AG09319 (cell line): Measurements from ENCODE around the gene RPH3AL.

Experiments
- DNase-seq: peaks from one replicate; pipeline ENCODE4 v3.0.0-alpha.2; 2010; ENCODE audit warnings: low read depth; ENCODE audit errors: extremely low read depth
- TF ChIP-seq, protein P1 (sequence below): IDR thresholded peaks from 2 replicates; pipeline ENCODE4 v1.5.1; 2011; ENCODE audit warnings: low read depth, mild to moderate bottlenecking, inconsistent platforms, low read length, moderate library complexity

RPH3AL gene

DNA sequence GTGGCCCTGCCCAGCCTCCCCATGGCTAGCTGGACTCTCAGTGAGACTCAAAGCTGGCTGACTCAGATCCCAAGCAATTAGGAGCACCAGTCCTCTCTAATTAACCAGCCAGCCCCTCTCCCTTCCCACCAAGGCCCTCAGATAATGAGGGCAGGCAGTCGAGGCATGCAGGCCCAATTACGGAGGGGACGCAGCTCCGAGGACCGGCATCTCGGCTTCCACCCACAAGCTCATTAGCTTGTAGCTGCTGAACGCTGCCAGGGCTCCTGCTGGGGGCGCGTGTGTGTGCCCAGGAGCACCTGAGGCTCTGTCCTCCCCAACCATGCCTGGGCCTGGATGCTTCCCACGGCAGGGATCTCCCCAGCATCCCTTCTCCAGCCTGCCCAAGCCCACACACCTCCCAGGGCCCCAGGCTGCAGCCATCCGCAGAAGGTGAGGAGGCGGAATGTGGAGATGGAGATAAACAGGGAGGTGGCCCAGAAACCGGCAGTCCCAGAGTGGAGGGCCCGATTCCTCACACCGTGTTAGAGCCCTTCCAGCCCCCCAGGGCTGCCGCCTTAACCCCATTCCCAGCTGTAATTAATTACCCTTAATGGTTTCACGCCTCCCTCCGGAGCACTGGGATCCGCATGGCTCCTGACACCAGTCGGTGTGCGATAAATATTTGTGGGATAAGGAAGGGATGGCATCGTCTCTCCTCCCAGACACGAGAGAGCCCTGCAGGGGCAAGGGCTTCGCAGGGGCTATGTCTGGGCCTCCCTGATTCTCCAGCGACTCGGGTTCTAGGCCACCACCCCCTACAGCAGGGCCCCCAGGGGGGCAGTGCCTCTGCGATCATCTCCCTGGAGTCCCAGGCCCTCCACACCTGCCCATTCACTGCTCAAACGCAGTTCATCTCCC lies 42.2 kb downstream of the RPH3AL start:
- no peak for DNase-seq
- TF ChIP-seq, protein P1, sequence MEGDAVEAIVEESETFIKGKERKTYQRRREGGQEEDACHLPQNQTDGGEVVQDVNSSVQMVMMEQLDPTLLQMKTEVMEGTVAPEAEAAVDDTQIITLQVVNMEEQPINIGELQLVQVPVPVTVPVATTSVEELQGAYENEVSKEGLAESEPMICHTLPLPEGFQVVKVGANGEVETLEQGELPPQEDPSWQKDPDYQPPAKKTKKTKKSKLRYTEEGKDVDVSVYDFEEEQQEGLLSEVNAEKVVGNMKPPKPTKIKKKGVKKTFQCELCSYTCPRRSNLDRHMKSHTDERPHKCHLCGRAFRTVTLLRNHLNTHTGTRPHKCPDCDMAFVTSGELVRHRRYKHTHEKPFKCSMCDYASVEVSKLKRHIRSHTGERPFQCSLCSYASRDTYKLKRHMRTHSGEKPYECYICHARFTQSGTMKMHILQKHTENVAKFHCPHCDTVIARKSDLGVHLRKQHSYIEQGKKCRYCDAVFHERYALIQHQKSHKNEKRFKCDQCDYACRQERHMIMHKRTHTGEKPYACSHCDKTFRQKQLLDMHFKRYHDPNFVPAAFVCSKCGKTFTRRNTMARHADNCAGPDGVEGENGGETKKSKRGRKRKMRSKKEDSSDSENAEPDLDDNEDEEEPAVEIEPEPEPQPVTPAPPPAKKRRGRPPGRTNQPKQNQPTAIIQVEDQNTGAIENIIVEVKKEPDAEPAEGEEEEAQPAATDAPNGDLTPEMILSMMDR, result no peak

DNA sequence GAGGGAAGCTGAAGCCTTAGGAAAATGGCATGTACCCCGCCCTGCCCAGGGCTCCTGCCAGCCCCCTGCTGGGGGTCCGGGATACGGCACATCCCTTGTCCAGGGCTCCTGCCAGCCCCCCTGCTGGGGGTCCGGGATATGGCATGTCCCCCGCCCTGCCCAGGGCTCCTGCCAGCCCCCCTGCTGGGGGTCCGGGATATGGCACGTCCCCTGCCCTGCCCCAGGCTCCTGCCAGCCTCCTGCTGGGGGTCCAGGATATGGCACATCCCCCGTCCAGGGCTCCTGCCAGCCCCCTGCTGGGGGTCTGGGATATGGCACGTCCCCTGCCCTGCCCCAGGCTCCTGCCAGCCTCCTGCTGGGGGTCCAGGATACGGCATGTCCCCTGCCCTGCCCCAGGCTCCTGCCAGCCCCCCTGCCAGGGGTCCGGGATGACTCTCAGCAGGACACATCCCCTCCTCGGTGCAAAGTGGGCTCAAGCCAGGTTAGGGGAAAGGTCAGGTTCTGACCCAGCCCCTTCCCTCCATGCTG lies 43.2 kb downstream of the RPH3AL start:
- DNase-seq, result no peak
- TF ChIP-seq, protein P1, result peak; percentile 5; the same call in 1 of the 2 replicates

DNA sequence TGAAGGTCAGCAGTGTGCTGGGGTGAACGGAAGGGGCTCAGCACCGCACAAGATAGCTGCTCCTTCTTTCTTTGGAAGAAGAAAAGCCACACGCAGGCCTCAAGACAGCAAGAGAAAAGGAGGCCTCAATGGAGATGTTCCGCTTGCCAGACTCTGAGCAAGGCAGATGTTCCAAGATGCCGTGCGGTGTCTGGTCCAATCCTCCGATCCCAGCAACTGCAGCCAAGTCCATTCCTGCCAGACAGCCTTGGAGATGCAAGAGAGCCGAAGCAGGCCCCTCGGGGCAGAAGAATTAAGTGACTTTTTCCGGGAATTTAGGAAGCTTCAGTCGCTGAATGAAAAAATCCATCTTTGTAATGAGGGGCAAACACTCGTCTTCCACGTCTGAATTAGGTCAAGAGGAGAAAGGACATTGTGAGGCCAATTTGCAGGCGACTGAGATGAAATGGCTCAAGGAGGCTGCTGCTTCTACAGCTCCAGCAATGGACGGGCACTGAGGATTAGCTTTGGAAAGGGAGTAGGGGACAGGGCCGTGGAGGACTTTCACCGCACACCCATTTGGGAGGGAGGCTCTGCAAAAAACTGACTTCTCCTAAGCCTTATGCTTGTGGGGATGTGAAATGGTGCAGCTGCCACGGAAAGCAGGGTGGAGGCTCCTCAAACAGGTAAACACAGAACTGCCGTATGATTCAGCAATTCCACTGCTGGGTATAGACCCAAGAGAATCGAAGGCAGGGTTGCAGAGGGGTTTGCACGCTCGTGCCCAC lies 44.7 kb downstream of the RPH3AL start:
- peak; percentile 14 for DNase-seq
- TF ChIP-seq, protein P1, result no peak

DNA sequence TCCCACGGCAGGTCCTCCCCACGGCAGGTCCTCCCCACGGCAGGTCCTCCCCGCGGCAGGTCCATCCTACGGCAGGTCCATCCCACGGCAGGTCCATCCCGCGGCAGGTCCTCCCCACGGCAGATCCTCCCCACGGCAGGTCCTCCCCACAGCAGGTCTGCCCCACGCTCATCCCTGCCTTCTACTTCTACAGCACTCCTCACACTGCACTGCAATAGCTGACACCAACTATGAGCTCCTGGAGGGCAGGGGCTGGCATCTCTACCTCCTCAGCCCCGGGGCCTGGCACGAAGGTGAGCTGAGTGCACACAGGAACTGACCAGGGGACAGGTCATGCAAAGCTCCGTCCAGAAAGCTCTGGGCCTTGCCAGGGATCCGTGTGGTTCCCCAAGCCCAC lies 45.3 kb downstream of the RPH3AL start:
- no peak for DNase-seq
- TF ChIP-seq, protein P1, result no peak

DNA sequence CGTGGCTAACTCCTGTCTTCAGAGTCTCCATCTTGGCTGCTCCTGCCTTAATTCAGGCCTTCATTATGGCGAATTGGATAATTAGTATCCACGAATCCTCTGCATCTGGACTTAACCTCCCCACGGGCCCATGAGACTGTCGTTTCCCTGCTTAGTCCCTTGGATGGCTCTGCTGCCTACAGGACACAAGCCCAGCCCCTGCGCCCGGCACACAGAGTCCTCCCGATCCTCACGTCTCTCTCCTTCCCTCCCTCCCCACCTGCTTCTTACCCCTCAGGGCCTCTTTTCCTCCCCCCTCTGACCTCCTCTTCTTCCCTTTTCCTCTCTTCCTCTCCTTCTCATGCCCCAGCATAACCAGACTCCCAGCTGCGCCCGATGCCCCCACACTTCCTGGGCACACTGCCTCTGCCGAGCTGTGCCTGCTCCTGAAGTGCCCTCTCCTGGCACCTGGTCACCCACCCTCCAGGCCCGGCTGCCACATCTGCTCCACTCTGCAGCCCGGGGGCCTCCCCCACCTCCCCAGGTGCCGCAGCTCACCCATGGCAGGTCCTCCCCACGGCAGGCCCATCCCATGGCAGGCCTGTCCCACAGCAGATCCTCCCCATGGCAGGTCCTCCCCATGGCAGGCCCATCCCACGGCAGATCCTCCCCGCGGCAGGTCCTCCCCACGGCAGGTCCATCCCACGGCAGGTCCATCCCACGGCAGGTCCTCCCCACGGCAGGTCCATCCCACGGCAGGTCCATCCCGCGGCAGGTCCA lies 45.9 kb downstream of the RPH3AL start:
- TF ChIP-seq, protein P1, result no peak
- DNase-seq, result no peak

DNA sequence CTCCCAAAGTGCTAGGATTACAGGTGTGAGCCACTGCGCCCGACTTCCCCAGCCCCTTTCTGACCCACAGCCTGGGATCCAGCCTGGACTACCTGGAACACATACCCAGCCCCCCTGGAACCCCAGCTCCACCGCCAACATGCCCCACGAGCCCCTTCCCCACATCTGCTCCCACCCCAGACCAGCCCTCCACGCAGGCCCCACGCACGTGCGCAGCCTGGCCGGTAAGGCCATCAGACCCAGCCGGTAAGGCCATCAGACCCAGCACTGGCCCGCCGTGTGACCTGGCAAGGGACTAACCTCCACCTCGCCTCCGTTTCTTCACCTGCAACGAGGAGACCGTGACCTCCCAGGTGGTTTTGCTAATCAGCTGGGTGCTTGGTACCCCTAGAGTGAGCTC lies 46.5 kb downstream of the RPH3AL start:
- TF ChIP-seq, protein P1, result no peak
- no peak for DNase-seq
